Activated B cell treated with CpG ODN at 0.5 μM for 24 hours (primary cell): ENCODE results near the gene PIKFYVE. TPM values are rescaled to one million over a fixed set of nuclear protein-coding genes. Genes with fewer than 3 reads are reported as not detected.

ENCODE experiments used
- ATAC-seq: fragments of 200-7000 bp; cut with Tn5 transposase; one replicate; pipeline ENCODE4 v1.10.0; 2021; ENCODE audit warnings: low read depth, mild to moderate bottlenecking, moderate library complexity
- CTCF ChIA-PET: fragments of 350-600 bp; sonication (Branson Sonifier 250); formaldehyde crosslinking; loops from one replicate; lab custom pipeline; 2021; ENCODE audit warnings: antibody characterized with exemption; lab: Charles Lee
- POLR2A ChIA-PET: fragments of 350-600 bp; sonication (Branson Sonifier 250); formaldehyde crosslinking; loops from one replicate; lab custom pipeline; 2021; ENCODE audit warnings: antibody characterized with exemption; lab: Charles Lee
- DNase-seq: peaks from one replicate; pipeline ENCODE4 v3.0.0; 2022
- H3K27ac Mint-ChIP-seq: one replicate; pipeline ENCODE4 v1.8.0; 2020; ENCODE audit warnings: mixed read lengths
- H3K27me3 Mint-ChIP-seq: one replicate; pipeline ENCODE4 v1.8.0; 2021; ENCODE audit warnings: mixed read lengths
- H3K36me3 Mint-ChIP-seq: one replicate; pipeline ENCODE4 v1.8.0; 2021; ENCODE audit warnings: low read depth, mixed read lengths
- H3K4me1 Mint-ChIP-seq: one replicate; pipeline ENCODE4 v1.8.0; 2021; ENCODE audit warnings: mixed read lengths
- H3K4me3 Mint-ChIP-seq: one replicate; pipeline ENCODE4 v1.8.0; 2020; ENCODE audit warnings: mild to moderate bottlenecking, mixed read lengths
- H3K9me3 Mint-ChIP-seq: one replicate; pipeline ENCODE4 v1.8.0; 2020; ENCODE audit warnings: mixed read lengths
- intact Hi-C: fragments of 100-400 bp; cut with micrococcal nuclease; formaldehyde crosslinking; loops from one replicate; pipeline ENCODE4 v1.15.1; 2024
- total RNA-seq: library from RNA; stranded (reverse); gene quantifications from 2 replicates; pipeline ENCODE4 v1.2.3, GENCODE V29; 2022
- TF ChIP-seq, protein P1 (sequence below): fragments of 200-600 bp; IDR thresholded peaks from one replicate; pipeline ENCODE4 v1.8.0; 2022; ENCODE audit warnings: antibody characterized with exemption, mild to moderate bottlenecking

The PIKFYVE gene
- total RNA-seq, 1 donor from 2014 or later: 106 TPM

GRCh38 chr2:208361077-208361441, 95.0 kb downstream of the PIKFYVE start:
- CTCF ChIA-PET: no interaction called here
- Mint-ChIP-seq H3K9me3 (peaks cover 4% of the 10 kb centered on the region), H3K27ac (no peak overlapping the region), H3K4me3 (no peak overlapping the region), H3K4me1 (peaks cover 12% of the 10 kb centered on the region), H3K27me3 (no peaks in the 10 kb centered on the region), H3K36me3 (peaks cover 30% of the 10 kb centered on the region)
- intact Hi-C loops: no loop called here
- POLR2A ChIA-PET: no interaction called here
- TF ChIP-seq, protein P1, sequence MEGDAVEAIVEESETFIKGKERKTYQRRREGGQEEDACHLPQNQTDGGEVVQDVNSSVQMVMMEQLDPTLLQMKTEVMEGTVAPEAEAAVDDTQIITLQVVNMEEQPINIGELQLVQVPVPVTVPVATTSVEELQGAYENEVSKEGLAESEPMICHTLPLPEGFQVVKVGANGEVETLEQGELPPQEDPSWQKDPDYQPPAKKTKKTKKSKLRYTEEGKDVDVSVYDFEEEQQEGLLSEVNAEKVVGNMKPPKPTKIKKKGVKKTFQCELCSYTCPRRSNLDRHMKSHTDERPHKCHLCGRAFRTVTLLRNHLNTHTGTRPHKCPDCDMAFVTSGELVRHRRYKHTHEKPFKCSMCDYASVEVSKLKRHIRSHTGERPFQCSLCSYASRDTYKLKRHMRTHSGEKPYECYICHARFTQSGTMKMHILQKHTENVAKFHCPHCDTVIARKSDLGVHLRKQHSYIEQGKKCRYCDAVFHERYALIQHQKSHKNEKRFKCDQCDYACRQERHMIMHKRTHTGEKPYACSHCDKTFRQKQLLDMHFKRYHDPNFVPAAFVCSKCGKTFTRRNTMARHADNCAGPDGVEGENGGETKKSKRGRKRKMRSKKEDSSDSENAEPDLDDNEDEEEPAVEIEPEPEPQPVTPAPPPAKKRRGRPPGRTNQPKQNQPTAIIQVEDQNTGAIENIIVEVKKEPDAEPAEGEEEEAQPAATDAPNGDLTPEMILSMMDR: no peak
- DNase-seq (no peak), ATAC-seq (no peak)

DNA sequence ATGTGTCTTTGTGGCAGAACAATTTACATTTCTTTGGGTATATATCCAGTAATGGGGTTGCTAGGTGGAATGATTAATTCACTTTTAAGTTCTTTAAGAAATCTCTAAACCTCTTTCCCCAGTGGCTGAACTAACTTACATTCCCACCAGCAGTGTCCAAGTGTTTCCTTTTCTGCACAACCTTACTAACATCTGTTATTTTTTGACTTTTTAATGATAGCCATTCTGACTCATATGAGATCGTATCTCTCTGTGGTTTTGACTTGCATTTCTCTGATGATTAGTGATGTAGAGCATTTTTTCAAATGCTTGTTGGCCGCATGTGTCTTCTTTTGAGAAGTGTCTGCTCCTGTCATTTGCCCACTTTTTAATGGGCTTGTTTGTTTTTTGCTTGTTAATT, 97.4 kb downstream of the PIKFYVE start:
- intact Hi-C loops: no loop called here
- no peak for ATAC-seq

DNA sequence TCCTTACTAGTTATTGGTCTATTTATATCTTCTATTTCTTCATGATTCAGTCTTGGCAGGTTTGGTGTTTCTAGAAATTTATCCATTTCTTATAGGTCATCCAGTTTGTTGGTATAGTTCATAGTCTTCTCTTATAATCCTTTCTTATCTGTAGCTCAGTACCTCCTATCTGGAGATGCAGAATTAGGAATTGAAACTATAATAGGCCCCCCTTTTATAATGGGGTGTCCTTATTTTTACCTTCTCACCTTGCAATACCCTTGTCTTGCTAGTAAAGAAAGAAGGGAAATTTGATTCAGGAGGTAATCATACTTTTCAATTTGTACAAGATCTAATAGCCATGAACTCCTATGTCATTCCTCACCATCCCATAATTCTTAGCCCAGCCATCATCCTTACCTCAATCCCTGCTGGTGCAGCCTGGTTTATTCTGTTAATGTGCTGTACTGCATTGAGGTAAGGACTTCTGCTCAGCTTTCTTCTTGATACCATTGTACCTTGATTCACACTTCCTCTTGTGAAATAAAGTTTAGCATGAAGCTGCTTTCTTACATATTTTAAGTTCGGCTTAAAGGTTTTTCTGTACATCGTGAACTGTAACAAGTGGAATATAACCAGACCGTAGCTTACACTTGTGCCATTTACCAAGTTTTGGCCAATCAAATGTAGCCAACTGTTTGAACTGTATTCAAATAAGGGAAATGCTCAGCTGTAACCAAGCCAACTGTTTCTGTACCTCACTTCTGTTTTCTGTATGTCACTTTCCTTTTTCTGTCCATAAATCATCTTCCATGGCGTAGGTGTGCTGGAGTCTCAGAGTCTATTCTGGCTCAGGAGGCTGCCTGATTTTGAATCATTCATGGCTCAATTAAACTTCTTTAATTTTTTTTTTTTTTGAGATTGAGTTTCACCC, 100.4 kb downstream of the PIKFYVE start:
- no peaks in the 10 kb centered on the region for H3K27me3 Mint-ChIP-seq
- peaks cover 15% of the 10 kb centered on the region for H3K4me1 Mint-ChIP-seq
- H3K27ac Mint-ChIP-seq: peak overlapping the region; percentile 69
- peaks cover under 1% of the 10 kb centered on the region for H3K36me3 Mint-ChIP-seq
- H3K9me3 Mint-ChIP-seq: peaks cover 4% of the 10 kb centered on the region
- H3K4me3 Mint-ChIP-seq: peak overlapping the region; percentile 77
- peak; percentile 89 for ATAC-seq
- intact Hi-C loops: no loop called here
- no peak for DNase-seq
- POLR2A ChIA-PET: interaction anchor here (0.6 to 1.2 kb wide), 3 partner anchors 100 to 1807 kb away, joined by 3 to 6 read pairs (median 3); partner anchors contain the start of genes CREB1 and PIKFYVE
- CTCF ChIA-PET: interaction anchor here (1.1 kb wide), 1 partner anchor 9 kb away, joined by 3 read pairs; no protein-coding TSS in a partner anchor
- TF ChIP-seq, protein P1: no peak

More for the DNA sequence above, 97.4 kb downstream of the PIKFYVE start:
- H3K4me1 Mint-ChIP-seq: peaks cover 17% of the 10 kb centered on the region
- H3K27ac Mint-ChIP-seq: no peak overlapping the region
- no peak overlapping the region for H3K4me3 Mint-ChIP-seq
- H3K27me3 Mint-ChIP-seq: no peaks in the 10 kb centered on the region
- TF ChIP-seq, protein P1: no peak
- ChIA-PET CTCF (no interaction called here), POLR2A (no interaction called here)
- peaks cover 12% of the 10 kb centered on the region for H3K36me3 Mint-ChIP-seq
- peaks cover 4% of the 10 kb centered on the region for H3K9me3 Mint-ChIP-seq
- no peak for DNase-seq

GRCh38 chr2:208369091-208369490, 103.0 kb downstream of the PIKFYVE start:
- no peak for ATAC-seq
- H3K36me3 Mint-ChIP-seq: no peaks in the 10 kb centered on the region
- H3K4me3 Mint-ChIP-seq: no peak overlapping the region
- TF ChIP-seq, protein P1: no peak
- H3K27me3 Mint-ChIP-seq: no peaks in the 10 kb centered on the region
- POLR2A ChIA-PET: no interaction called here
- intact Hi-C loops: no loop called here
- no peak for DNase-seq
- H3K9me3 Mint-ChIP-seq: peaks cover 4% of the 10 kb centered on the region
- peaks cover 13% of the 10 kb centered on the region for H3K4me1 Mint-ChIP-seq
- no peak overlapping the region for H3K27ac Mint-ChIP-seq
- CTCF ChIA-PET: no interaction called here

GRCh38 chr2:208370881-208371633, 105.0 kb downstream of the PIKFYVE start:
- no peak for ATAC-seq
- no peaks in the 10 kb centered on the region for H3K36me3 Mint-ChIP-seq
- intact Hi-C loops: loop anchor here (5.0 kb wide), 1 partner anchor 194 kb away; no protein-coding TSS in a partner anchor
- ChIA-PET CTCF (no interaction called here), POLR2A (no interaction called here)
- DNase-seq: no peak
- peaks cover 11% of the 10 kb centered on the region for H3K4me1 Mint-ChIP-seq
- TF ChIP-seq, protein P1: no peak
- no peaks in the 10 kb centered on the region for H3K9me3 Mint-ChIP-seq
- peaks cover 2% of the 10 kb centered on the region for H3K27me3 Mint-ChIP-seq
- no peak overlapping the region for H3K27ac Mint-ChIP-seq
- H3K4me3 Mint-ChIP-seq: no peak overlapping the region
